Stimulated activated CD4-positive, alpha-beta T cell treated with anti-CD3 and anti-CD28 coated beads, Interleukin-12 subunit alpha, Interleukin-12 subunit beta, amount 100 ng/mL, for 4 hours (primary cell): ENCODE data around the gene ATP2B2.
"Not testable (repeated sequence)": the region's sequence is repeated elsewhere in the genome, so short reads cannot be mapped to it uniquely, and the experiment has no call there.

Source experiments
- DNase-seq: peaks from one replicate; pipeline ENCODE4 v3.0.0-alpha.2; 2020

ATP2B2 gene

GRCh38 chr3:10317311-10317960 lies 187.9 kb downstream of the ATP2B2 start:
- DNase-seq, result no peak

GRCh38 chr3:10315771-10316344 lies 189.5 kb downstream of the ATP2B2 start:
- no peak for DNase-seq

GRCh38 chr3:10315101-10315500 lies 190.3 kb downstream of the ATP2B2 start:
- no peak for DNase-seq

- no peak for DNase-seq
Measured at GRCh38 chr3:10312861-10313260, 192.5 kb downstream of the ATP2B2 start.

GRCh38 chr3:10312391-10312790 lies 193.0 kb downstream of the ATP2B2 start:
- no peak for DNase-seq

- no peak for DNase-seq
Measured at GRCh38 chr3:10311710-10312109, 193.7 kb downstream of the ATP2B2 start.

GRCh38 chr3:10310578-10310977 lies 194.8 kb downstream of the ATP2B2 start:
- no peak for DNase-seq

- DNase-seq, result no peak
Measured at GRCh38 chr3:10309736-10310135, 195.7 kb downstream of the ATP2B2 start.

- DNase-seq, result no peak
Measured at GRCh38 chr3:10308678-10309077, 196.7 kb downstream of the ATP2B2 start.

GRCh38 chr3:10306156-10306555 lies 199.2 kb downstream of the ATP2B2 start:
- DNase-seq, result no peak

GRCh38 chr3:10305331-10305902 lies 200.0 kb downstream of the ATP2B2 start:
- DNase-seq, result no peak

- DNase-seq, result no peak
Measured at GRCh38 chr3:10304905-10305304, 200.5 kb downstream of the ATP2B2 start.

- no peak for DNase-seq
Measured at GRCh38 chr3:10303785-10304184, 201.6 kb downstream of the ATP2B2 start.

GRCh38 chr3:10303105-10303504 lies 202.3 kb downstream of the ATP2B2 start:
- no peak for DNase-seq

GRCh38 chr3:10300087-10300486 lies 205.3 kb downstream of the ATP2B2 start:
- DNase-seq, result no peak

- DNase-seq, result no peak
Measured at GRCh38 chr3:10299679-10300078, 205.7 kb downstream of the ATP2B2 start.

- no peak for DNase-seq
Measured at GRCh38 chr3:10299175-10299574, 206.2 kb downstream of the ATP2B2 start.

GRCh38 chr3:10298064-10298463 lies 207.3 kb downstream of the ATP2B2 start:
- DNase-seq, result not testable (repeated sequence)

GRCh38 chr3:10294030-10294586 lies 211.3 kb downstream of the ATP2B2 start:
- no peak for DNase-seq

GRCh38 chr3:10292505-10293419 lies 212.6 kb downstream of the ATP2B2 start, which contains the start of gene GHRL:
Gene GHRL, minus strand, starts transcription at chr3:10292947. Its CDS starts 2,767 bp downstream, at chr3:10290180.
- no peak for DNase-seq

GRCh38 chr3:10291641-10292040 lies 213.7 kb downstream of the ATP2B2 start:
- DNase-seq, result no peak

GRCh38 chr3:10290481-10291176 lies 214.8 kb downstream of the ATP2B2 start:
- no peak for DNase-seq
